GM19239 (cell line): ENCODE results near the gene LEF1.
"Not testable (repeated sequence)": the region's sequence is repeated elsewhere in the genome, so short reads cannot be mapped to it uniquely, and the experiment has no call there.

Source experiments
- DNase-seq: peaks from one replicate; pipeline ENCODE4 v3.0.0; 2011; ENCODE audit warnings: low spot score; ENCODE audit not compliant: insufficient read length
- FAIRE-seq: peaks from 2 replicates; lab custom pipeline; 2011; peaks lifted over from hg19 to GRCh38; lab: Jason Lieb, UNC

LEF1 gene

GRCh38 chr4:108045687-108046024 is 123.1 kb downstream of the LEF1 start:
- FAIRE-seq: no peak
- DNase-seq: no peak

- DNase-seq (no peak), FAIRE-seq (no peak)
Observed at GRCh38 chr4:108044951-108045686, 123.6 kb downstream of the LEF1 start.

GRCh38 chr4:108043526-108043925 is 125.2 kb downstream of the LEF1 start:
- FAIRE-seq: no peak

GRCh38 chr4:108042927-108043326 is 125.8 kb downstream of the LEF1 start:
- FAIRE-seq (no peak), DNase-seq (no peak)

More at GRCh38 chr4:108043526-108043925, 125.2 kb downstream of the LEF1 start:
- no peak for DNase-seq

GRCh38 chr4:108037884-108038283 is 130.8 kb downstream of the LEF1 start:
- DNase-seq (no peak), FAIRE-seq (no peak)

GRCh38 chr4:108036213-108036612 is 132.5 kb downstream of the LEF1 start:
- FAIRE-seq: peak; percentile 93
- peak; percentile 36 for DNase-seq

- FAIRE-seq: no peak
- DNase-seq: no peak
Observed at GRCh38 chr4:108035691-108036090, 133.0 kb downstream of the LEF1 start.

- DNase-seq: no peak
- FAIRE-seq: peak; percentile 85
Observed at GRCh38 chr4:108034565-108034964, 134.2 kb downstream of the LEF1 start.

GRCh38 chr4:108033348-108033747 is 135.4 kb downstream of the LEF1 start:
- FAIRE-seq (peak; percentile 4), DNase-seq (no peak)

- no peak for DNase-seq
- no peak for FAIRE-seq
Observed at GRCh38 chr4:108031427-108032083, 137.2 kb downstream of the LEF1 start.

- FAIRE-seq (peak; percentile 95), DNase-seq (peak; percentile 22)
Observed at GRCh38 chr4:108030332-108030731, 138.4 kb downstream of the LEF1 start.

- DNase-seq: no peak
- FAIRE-seq: no peak
Observed at GRCh38 chr4:108029731-108030130, 139.0 kb downstream of the LEF1 start.

GRCh38 chr4:108029016-108029720 is 139.6 kb downstream of the LEF1 start:
- DNase-seq: no peak
- no peak for FAIRE-seq

- no peak for FAIRE-seq
- DNase-seq: no peak
Observed at GRCh38 chr4:108024878-108025165, 143.9 kb downstream of the LEF1 start.

GRCh38 chr4:108024085-108024877 is 144.5 kb downstream of the LEF1 start:
- no peak for FAIRE-seq
- no peak for DNase-seq

- DNase-seq (no peak), FAIRE-seq (no peak)
Observed at GRCh38 chr4:108018884-108019187, 149.9 kb downstream of the LEF1 start.

- peak; percentile 51 for DNase-seq
- FAIRE-seq: peak; percentile 95
Observed at GRCh38 chr4:108018040-108018883, 150.5 kb downstream of the LEF1 start.

GRCh38 chr4:108013955-108014354 is 154.8 kb downstream of the LEF1 start:
- FAIRE-seq (no peak), DNase-seq (no peak)

GRCh38 chr4:108013327-108013726 is 155.4 kb downstream of the LEF1 start:
- FAIRE-seq (no peak), DNase-seq (no peak)

GRCh38 chr4:108012382-108012781 is 156.3 kb downstream of the LEF1 start:
- FAIRE-seq, DNase-seq: not testable (repeated sequence)
